RWPE1 (cell line): ENCODE data around the gene LRRC55.
"Not testable (repeated sequence)": the region's sequence is repeated elsewhere in the genome, so short reads cannot be mapped to it uniquely, and the experiment has no call there.

ENCODE experiments used
- CTCF ChIA-PET: fragments of 350-600 bp; sonication (Branson Sonifier 250); formaldehyde crosslinking; extraction: SDS; loops from one replicate; lab custom pipeline; 2021; lab: Yijun Ruan, JAX
- POLR2A ChIA-PET: fragments of 400-600 bp; formaldehyde crosslinking; extraction: SDS; loops from one replicate; lab custom pipeline; 2020; ENCODE audit warnings: antibody characterized with exemption; ENCODE audit not compliant: low non-redundant PET; lab: Yijun Ruan, JAX
- DNase-seq: peaks from one replicate; pipeline ENCODE4 v3.0.0; 2012; ENCODE audit warnings: low spot score
- H3K27ac ChIP-seq: fragments of 450-650 bp; 2 replicates; pipeline ENCODE4 v1.5.1; 2017
- CTCF ChIP-seq: fragments of 450-650 bp; conservative IDR thresholded peaks from 2 replicates; pipeline ENCODE4 v1.5.1; 2017; ENCODE audit warnings: low read depth, mild to moderate bottlenecking

Gene LRRC55

DNA sequence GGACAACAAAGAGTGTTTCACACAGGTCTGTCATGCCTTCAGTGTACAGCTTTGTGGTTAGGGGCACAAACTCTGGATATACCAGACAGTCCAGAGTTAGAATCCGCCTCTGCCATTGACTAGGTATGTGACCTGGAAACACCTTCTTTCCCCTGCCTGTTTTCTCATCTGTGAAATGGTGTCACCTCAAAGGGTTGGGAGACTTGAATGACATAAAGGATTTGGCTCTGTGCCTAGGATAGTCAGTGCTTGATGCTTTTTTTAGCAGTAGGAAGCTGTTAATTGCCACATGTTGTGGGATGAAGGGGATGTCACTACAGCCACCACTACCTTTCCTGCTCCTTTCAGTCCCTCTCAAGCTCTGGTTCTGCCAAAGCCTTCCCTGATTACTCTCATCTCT is 17.4 kb upstream of the LRRC55 start:
- ChIA-PET CTCF (no interaction called here), POLR2A (no interaction called here)
- no peak overlapping the region for H3K27ac ChIP-seq
- TF ChIP-seq CTCF = no peak
- no peak for DNase-seq

DNA sequence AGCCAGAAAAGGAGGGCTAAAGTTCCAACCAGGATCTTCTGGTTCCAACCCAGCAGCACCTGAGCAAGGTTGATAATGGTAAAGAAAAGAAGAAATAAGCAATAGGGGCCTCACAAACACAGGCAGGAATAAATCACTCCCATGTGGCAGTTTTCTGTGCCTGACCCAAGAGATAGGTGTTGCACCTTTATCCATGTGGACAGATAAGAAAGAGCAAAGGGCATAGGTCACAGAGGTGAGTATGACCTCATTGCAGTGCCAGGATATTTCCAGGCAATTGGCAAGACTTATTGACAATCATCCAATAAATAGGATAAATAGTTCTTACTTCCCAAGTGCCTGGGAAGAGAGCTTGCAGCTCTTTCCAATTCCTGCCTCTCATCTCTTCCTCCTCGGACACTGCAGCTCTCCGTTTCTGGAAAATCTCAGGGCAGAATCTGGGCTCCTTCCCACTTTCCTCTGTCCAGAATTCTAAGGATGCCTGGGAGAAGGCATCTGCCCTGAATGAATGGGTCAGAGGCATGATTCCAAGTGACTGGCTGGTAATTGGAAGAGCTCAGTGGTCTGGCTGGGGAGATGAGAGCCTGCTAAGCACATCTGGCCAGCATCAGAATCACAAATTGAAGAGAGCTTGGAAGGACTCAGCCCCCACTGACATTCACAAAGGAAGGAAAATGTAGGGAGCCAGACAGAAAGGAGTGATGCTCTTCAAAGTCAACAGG is 14.5 kb upstream of the LRRC55 start:
- no peak for DNase-seq
- TF ChIP-seq CTCF = no peak
- CTCF ChIA-PET = no interaction called here
- POLR2A ChIA-PET = no interaction called here
- H3K27ac ChIP-seq = no peak overlapping the region

DNA sequence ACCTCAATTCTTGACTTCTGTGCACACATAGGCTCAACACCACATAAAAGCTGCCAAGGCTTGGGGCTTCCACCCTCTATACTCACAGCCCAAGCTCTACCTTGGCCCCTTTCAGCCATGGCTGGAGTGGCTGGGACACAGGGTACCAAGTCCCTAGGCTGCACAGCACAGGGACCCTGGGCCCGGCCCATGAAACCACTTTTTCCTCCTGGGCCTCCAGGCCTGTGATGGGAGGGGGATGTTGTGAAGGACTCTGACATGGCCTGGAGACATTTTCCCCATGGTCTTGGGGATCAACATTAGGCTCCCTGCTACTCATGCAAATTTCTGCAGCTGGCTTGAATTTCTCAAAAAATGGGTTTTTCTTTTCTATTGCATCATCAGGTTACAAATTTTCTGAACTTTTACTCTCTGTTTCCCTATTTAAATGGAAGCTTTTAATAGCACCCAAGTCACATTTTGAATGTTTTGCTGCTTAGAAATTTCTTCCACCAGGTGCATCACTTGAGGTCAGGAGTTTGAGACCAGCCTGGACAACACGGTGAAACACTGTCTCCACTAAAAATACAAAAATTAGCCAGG is 11.9 kb upstream of the LRRC55 start:
- H3K27ac ChIP-seq, CTCF ChIA-PET, DNase-seq, POLR2A ChIA-PET: not testable (repeated sequence)

DNA sequence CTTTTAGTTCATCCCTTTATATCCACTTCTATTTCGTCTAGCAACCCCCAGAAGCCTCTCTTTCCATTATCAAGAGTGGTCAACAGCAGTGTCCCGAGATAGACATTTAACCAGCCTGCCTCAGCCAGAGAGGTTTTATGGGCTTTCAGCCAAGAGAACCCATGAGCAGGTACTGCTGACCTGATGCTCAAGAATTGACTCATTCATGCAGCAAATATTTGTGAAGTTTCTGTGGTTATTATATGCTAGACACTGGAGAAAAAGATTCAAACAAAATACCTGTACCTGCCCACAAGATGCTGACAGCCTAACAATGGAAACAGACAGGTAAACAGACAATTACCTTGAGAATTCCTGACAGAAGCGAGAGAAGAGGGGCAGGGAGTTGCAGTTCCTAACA is 9.7 kb upstream of the LRRC55 start:
- ChIA-PET POLR2A (no interaction called here), CTCF (no interaction called here)
- H3K27ac ChIP-seq = no peak overlapping the region
- TF ChIP-seq CTCF = no peak
- no peak for DNase-seq

DNA sequence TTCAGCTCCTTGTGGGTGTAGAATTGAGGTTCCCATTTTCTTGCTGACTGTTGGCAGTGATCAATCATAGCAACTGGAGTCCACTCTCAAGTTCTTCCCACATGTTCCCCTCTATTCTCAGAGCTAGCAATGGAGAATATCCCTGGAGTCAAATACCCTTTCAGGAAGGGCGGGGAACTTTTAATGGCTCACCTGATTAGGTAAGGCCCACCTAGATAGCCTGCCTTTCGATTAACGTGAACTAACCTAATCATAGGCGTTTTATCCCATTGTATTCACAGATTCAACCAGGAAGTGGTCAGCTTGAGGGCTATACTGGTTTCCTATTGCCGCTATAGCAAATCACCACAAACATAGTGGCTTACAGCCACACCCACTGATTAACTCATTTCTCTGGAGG is 7.1 kb upstream of the LRRC55 start:
- H3K27ac ChIP-seq = no peak overlapping the region
- TF ChIP-seq CTCF = no peak
- POLR2A ChIA-PET = no interaction called here
- no peak for DNase-seq
- CTCF ChIA-PET = no interaction called here

GRCh38 chr11:57175478-57175877 is 6.3 kb upstream of the LRRC55 start:
- H3K27ac ChIP-seq = no peak overlapping the region
- no peak for TF ChIP-seq CTCF
- ChIA-PET CTCF (no interaction called here), POLR2A (no interaction called here)
- DNase-seq = no peak

- no peak overlapping the region for H3K27ac ChIP-seq
- TF ChIP-seq CTCF = no peak
- no peak for DNase-seq
- ChIA-PET CTCF (no interaction called here), POLR2A (no interaction called here)
Measured at GRCh38 chr11:57178334-57178733, 3.4 kb upstream of the LRRC55 start.
